HUES48 (cell line): ENCODE data around the gene CNTN1.

Source experiments
- H3K27ac ChIP-seq: one replicate; pipeline ENCODE4 v1.7.0; 2013; ENCODE audit warnings: low read depth, low read length, inconsistent platforms
- H3K27me3 ChIP-seq: 2 replicates; pipeline ENCODE4 v1.6.1; 2013; ENCODE audit warnings: mild to moderate bottlenecking, low read length; ENCODE audit not compliant: control insufficient read depth, insufficient read depth
- H3K36me3 ChIP-seq: 2 replicates; pipeline ENCODE4 v1.6.1; 2013; ENCODE audit warnings: low read length; ENCODE audit not compliant: control insufficient read depth, insufficient read depth
- H3K4me1 ChIP-seq: 2 replicates; pipeline ENCODE4 v1.6.1; 2013; ENCODE audit warnings: mild to moderate bottlenecking, low read length; ENCODE audit not compliant: control insufficient read depth, insufficient read depth
- H3K4me3 ChIP-seq: 2 replicates; pipeline ENCODE4 v1.5.1; 2013; ENCODE audit warnings: mild to moderate bottlenecking, low read depth, low read length
- H3K9ac ChIP-seq: 2 replicates; pipeline ENCODE4 v1.6.1; 2013; ENCODE audit warnings: mild to moderate bottlenecking, low read depth, low read length, moderate library complexity
- H3K9me3 ChIP-seq: 2 replicates; pipeline ENCODE4 v1.6.1; 2013; ENCODE audit warnings: low read length; ENCODE audit not compliant: control insufficient read depth, insufficient read depth

CNTN1 gene

GRCh38 chr12:40988824-40989223 is 296.6 kb downstream of the CNTN1 start:
- Histone ChIP-seq H3K27me3 (no peaks in the 10 kb centered on the region), H3K9ac (no peak overlapping the region), H3K27ac (no peak overlapping the region), H3K36me3 (no peaks in the 10 kb centered on the region), H3K4me3 (no peak overlapping the region), H3K9me3 (no peaks in the 10 kb centered on the region), H3K4me1 (peaks cover 4% of the 10 kb centered on the region; the same call in 1 of the 2 replicates)

GRCh38 chr12:40989785-40990184 is 297.5 kb downstream of the CNTN1 start:
- Histone ChIP-seq H3K36me3 (no peaks in the 10 kb centered on the region), H3K4me3 (no peak overlapping the region), H3K27ac (no peak overlapping the region), H3K4me1 (peaks cover 4% of the 10 kb centered on the region; the same call in 1 of the 2 replicates), H3K9me3 (no peaks in the 10 kb centered on the region), H3K9ac (no peak overlapping the region), H3K27me3 (no peaks in the 10 kb centered on the region)

- H3K27me3 ChIP-seq = no peaks in the 10 kb centered on the region
- peaks cover 4% of the 10 kb centered on the region; the same call in 1 of the 2 replicates for H3K4me1 ChIP-seq
- no peak overlapping the region for H3K4me3 ChIP-seq
- H3K36me3 ChIP-seq = no peaks in the 10 kb centered on the region
- H3K9me3 ChIP-seq = no peaks in the 10 kb centered on the region
- H3K9ac ChIP-seq = no peak overlapping the region
- no peak overlapping the region for H3K27ac ChIP-seq
Measured at GRCh38 chr12:40992158-40992557, 299.9 kb downstream of the CNTN1 start.

- Histone ChIP-seq H3K27me3 (no peaks in the 10 kb centered on the region), H3K9ac (no peak overlapping the region), H3K27ac (no peak overlapping the region), H3K9me3 (no peaks in the 10 kb centered on the region), H3K4me3 (no peak overlapping the region), H3K4me1 (peaks cover 4% of the 10 kb centered on the region; the same call in 1 of the 2 replicates), H3K36me3 (no peaks in the 10 kb centered on the region)
Measured at GRCh38 chr12:40992674-40993073, 300.4 kb downstream of the CNTN1 start.

GRCh38 chr12:40993158-40993557 is 300.9 kb downstream of the CNTN1 start:
- H3K4me3 ChIP-seq = no peak overlapping the region
- H3K36me3 ChIP-seq = no peaks in the 10 kb centered on the region
- no peak overlapping the region for H3K9ac ChIP-seq
- no peaks in the 10 kb centered on the region for H3K27me3 ChIP-seq
- no peak overlapping the region for H3K27ac ChIP-seq
- H3K9me3 ChIP-seq = no peaks in the 10 kb centered on the region
- H3K4me1 ChIP-seq = peaks cover 4% of the 10 kb centered on the region; the same call in 1 of the 2 replicates

GRCh38 chr12:40996091-40996490 is 303.9 kb downstream of the CNTN1 start:
- Histone ChIP-seq H3K36me3 (no peaks in the 10 kb centered on the region), H3K4me1 (peaks cover 4% of the 10 kb centered on the region; the same call in 1 of the 2 replicates), H3K9me3 (peaks cover 4% of the 10 kb centered on the region; the same call in 1 of the 2 replicates), H3K4me3 (no peak overlapping the region), H3K27me3 (no peaks in the 10 kb centered on the region), H3K27ac (no peak overlapping the region), H3K9ac (no peak overlapping the region)

- Histone ChIP-seq H3K36me3 (no peaks in the 10 kb centered on the region), H3K4me3 (no peak overlapping the region), H3K9ac (no peak overlapping the region), H3K27ac (no peak overlapping the region), H3K4me1 (no peaks in the 10 kb centered on the region), H3K9me3 (peaks cover 7% of the 10 kb centered on the region), H3K27me3 (no peaks in the 10 kb centered on the region)
Measured at GRCh38 chr12:40999210-40999609, 307.0 kb downstream of the CNTN1 start.

- peaks cover 75% of the 10 kb centered on the region for H3K9me3 ChIP-seq
- H3K27ac ChIP-seq = no peak overlapping the region
- no peak overlapping the region for H3K9ac ChIP-seq
- no peaks in the 10 kb centered on the region for H3K36me3 ChIP-seq
- H3K4me3 ChIP-seq = no peak overlapping the region
- no peaks in the 10 kb centered on the region for H3K27me3 ChIP-seq
- no peaks in the 10 kb centered on the region for H3K4me1 ChIP-seq
Measured at GRCh38 chr12:41008472-41008871, 316.2 kb downstream of the CNTN1 start.

GRCh38 chr12:41011939-41012338 is 319.7 kb downstream of the CNTN1 start:
- Histone ChIP-seq H3K27me3 (no peaks in the 10 kb centered on the region), H3K4me1 (no peaks in the 10 kb centered on the region), H3K9me3 (peaks cover 52% of the 10 kb centered on the region), H3K36me3 (no peaks in the 10 kb centered on the region), H3K4me3 (no peak overlapping the region), H3K27ac (no peak overlapping the region), H3K9ac (no peak overlapping the region)

GRCh38 chr12:41013881-41014642 is 321.8 kb downstream of the CNTN1 start:
- H3K36me3 ChIP-seq = no peaks in the 10 kb centered on the region

GRCh38 chr12:41014643-41015020 is 322.4 kb downstream of the CNTN1 start:
- Histone ChIP-seq H3K9me3 (peaks cover 27% of the 10 kb centered on the region), H3K4me3 (no peak overlapping the region), H3K27ac (no peak overlapping the region)

More at GRCh38 chr12:41013881-41014642, 321.8 kb downstream of the CNTN1 start:
- Histone ChIP-seq H3K4me1 (no peaks in the 10 kb centered on the region), H3K9ac (no peak overlapping the region), H3K4me3 (no peak overlapping the region), H3K27ac (no peak overlapping the region), H3K27me3 (no peaks in the 10 kb centered on the region), H3K9me3 (peaks cover 33% of the 10 kb centered on the region)

More at GRCh38 chr12:41014643-41015020, 322.4 kb downstream of the CNTN1 start:
- Histone ChIP-seq H3K4me1 (no peaks in the 10 kb centered on the region), H3K27me3 (no peaks in the 10 kb centered on the region), H3K9ac (no peak overlapping the region), H3K36me3 (no peaks in the 10 kb centered on the region)
